Lower lobe of right lung (tissue), 2 donors: ENCODE data around the gene HYI. TPM values are rescaled to one million over a fixed set of nuclear protein-coding genes. Genes with fewer than 3 reads are reported as not detected.

Experiments
- ATAC-seq, 2 donors: fragments of 200-7000 bp; cut with Tn5 transposase; one replicate each; pipeline ENCODE4 v1.9.1; 2020 to 2022; ENCODE audit warnings: mild to moderate bottlenecking in 2 of 2, moderate library complexity in 2 of 2
- DNase-seq: peaks from one replicate; pipeline ENCODE4 v3.0.0-alpha.2; 2020
- H3K27ac ChIP-seq: fragments of 200-600 bp; one replicate; pipeline ENCODE4 v1.8.0; 2022
- H3K27me3 ChIP-seq: fragments of 200-600 bp; one replicate; pipeline ENCODE4 v1.8.0; 2022; ENCODE audit warnings: low read depth
- H3K36me3 ChIP-seq: fragments of 200-600 bp; one replicate; pipeline ENCODE4 v1.8.0; 2022; ENCODE audit warnings: mild to moderate bottlenecking
- H3K4me1 ChIP-seq: fragments of 200-600 bp; one replicate; pipeline ENCODE4 v1.8.0; 2022
- H3K4me3 ChIP-seq: fragments of 200-600 bp; one replicate; pipeline ENCODE4 v1.8.0; 2022; ENCODE audit warnings: mild to moderate bottlenecking
- H3K9me3 ChIP-seq: fragments of 200-600 bp; one replicate; pipeline ENCODE4 v1.8.0; 2022
- intact Hi-C: fragments of 100-400 bp; cut with DNase I; formaldehyde crosslinking; loops from one replicate; pipeline ENCODE4 v1.11.0; 2022
- total RNA-seq: library from RNA; stranded (reverse); fragmentation: NEBNext Ultra II Directional; extraction: Animal tissue kit (Norgen Biotek cat#: 25700); gene quantifications from one replicate; pipeline ENCODE4 v1.2.1, GENCODE V29; 2021
- TF ChIP-seq, protein P1 (sequence below): fragments of 200-600 bp; IDR thresholded peaks from one replicate; pipeline ENCODE4 v1.8.0; 2022; ENCODE audit warnings: antibody characterized with exemption, mild to moderate bottlenecking
- donor health status: DM: no; HTN: yes; CAD: no; lungs with severe emphysema.

Gene HYI
- total RNA-seq, 1 donor from 2014 or later, result 67.7 TPM

DNA sequence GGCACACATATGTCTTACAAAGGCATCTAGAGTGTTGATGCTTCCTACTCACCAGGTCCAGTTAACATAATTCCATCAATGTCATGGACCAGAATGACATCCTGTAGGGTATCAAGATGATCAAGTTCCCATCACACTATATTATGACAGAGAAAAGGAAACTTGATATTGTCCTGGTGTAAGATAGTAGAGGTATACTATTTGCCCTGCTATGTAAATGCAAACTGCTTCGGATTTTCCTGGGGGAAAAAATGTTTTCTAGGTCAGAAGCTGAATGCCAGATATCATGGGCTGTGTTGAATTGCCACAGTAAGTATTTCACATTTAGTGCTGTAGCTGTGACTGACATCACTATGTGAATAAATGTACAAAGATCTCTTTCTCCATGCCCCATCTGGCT is 16.2 kb upstream of the HYI start:
- ATAC-seq, result no peak
- no peaks in the 10 kb centered on the region for H3K36me3 ChIP-seq
- DNase-seq, result no peak
- no peaks in the 10 kb centered on the region for H3K27me3 ChIP-seq
- no peak overlapping the region for H3K27ac ChIP-seq
- H3K9me3 ChIP-seq, result no peaks in the 10 kb centered on the region
- TF ChIP-seq, protein P1, sequence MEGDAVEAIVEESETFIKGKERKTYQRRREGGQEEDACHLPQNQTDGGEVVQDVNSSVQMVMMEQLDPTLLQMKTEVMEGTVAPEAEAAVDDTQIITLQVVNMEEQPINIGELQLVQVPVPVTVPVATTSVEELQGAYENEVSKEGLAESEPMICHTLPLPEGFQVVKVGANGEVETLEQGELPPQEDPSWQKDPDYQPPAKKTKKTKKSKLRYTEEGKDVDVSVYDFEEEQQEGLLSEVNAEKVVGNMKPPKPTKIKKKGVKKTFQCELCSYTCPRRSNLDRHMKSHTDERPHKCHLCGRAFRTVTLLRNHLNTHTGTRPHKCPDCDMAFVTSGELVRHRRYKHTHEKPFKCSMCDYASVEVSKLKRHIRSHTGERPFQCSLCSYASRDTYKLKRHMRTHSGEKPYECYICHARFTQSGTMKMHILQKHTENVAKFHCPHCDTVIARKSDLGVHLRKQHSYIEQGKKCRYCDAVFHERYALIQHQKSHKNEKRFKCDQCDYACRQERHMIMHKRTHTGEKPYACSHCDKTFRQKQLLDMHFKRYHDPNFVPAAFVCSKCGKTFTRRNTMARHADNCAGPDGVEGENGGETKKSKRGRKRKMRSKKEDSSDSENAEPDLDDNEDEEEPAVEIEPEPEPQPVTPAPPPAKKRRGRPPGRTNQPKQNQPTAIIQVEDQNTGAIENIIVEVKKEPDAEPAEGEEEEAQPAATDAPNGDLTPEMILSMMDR, result no peak
- H3K4me1 ChIP-seq, result no peaks in the 10 kb centered on the region
- intact Hi-C loops, result no loop called here
- H3K4me3 ChIP-seq, result no peak overlapping the region

DNA sequence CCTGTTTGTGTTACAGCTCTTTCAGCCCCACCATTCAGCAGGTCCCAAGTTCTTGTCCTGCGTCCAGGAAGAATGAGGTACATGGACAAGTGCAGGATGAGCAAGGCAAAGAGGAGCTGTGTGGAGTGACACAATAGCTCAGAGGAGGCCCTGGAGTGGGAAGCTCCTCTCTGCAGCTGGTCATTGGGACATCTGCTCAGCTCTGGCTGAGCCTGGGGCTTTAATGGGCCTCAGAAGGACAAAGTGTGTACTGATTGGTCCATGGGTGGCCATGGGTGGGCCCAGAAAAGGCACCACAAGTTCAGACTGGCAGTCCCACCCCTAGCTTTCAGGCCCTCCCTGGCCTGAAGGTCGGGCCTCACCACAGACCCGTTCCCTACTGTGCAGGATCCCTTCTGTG is 14.7 kb upstream of the HYI start:
- Histone ChIP-seq H3K27ac (no peak overlapping the region), H3K9me3 (no peaks in the 10 kb centered on the region), H3K36me3 (no peaks in the 10 kb centered on the region), H3K27me3 (no peaks in the 10 kb centered on the region), H3K4me1 (no peaks in the 10 kb centered on the region), H3K4me3 (no peak overlapping the region)
- ATAC-seq, result no peak
- intact Hi-C loops, result no loop called here
- TF ChIP-seq, protein P1, result no peak
- no peak for DNase-seq

DNA sequence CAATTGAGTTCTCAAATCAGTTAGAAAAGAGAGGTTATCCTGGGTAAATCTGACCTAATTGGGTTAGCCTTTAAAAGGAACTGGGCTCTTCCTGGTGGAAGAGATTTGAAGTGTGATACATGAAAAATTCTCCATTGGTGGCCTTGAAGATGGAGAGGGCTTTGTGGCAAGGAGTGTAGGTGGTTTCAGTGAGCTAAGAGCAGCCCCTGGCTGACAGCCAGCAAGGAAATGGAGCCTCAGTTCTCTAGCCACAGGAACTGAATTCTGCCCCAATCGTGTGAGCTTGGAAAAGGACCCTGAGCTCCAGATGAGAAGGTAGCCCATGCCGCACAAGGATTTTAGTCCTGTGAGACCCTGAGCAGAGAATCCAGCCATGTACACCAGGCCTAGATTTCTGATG is 12.7 kb upstream of the HYI start:
- Histone ChIP-seq H3K36me3 (no peaks in the 10 kb centered on the region), H3K4me3 (no peak overlapping the region), H3K27ac (no peak overlapping the region), H3K9me3 (no peaks in the 10 kb centered on the region), H3K4me1 (no peaks in the 10 kb centered on the region), H3K27me3 (no peaks in the 10 kb centered on the region)
- intact Hi-C loops, result no loop called here
- no peak for DNase-seq
- no peak for ATAC-seq
- TF ChIP-seq, protein P1, result no peak

DNA sequence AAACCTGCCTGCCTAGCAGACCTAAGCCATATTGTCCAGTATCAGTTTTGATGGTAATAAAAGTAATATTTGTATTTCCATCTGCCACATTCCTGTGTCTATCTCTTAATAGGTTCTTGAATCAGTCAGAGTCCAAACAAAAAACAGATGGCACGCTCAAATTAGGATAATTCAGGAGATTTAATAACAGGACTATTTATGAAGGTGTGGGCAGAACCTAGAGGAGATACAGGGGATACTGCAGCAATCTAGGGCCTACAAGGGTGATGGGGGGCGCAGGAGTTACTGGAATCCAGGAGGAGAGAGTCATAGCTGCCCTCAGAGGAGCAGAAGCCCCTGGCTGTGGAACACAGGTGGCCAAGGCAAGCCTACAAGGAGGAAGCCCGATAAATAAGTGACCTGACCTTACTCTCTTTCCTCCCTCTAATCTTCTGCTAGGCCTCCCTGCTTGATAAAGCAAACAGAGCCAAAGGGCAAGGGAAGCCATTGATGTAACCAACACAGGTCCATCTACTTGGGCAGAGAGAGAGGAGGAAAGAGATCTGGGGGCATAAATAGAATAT is 11.9 kb upstream of the HYI start:
- Histone ChIP-seq H3K27ac (no peak overlapping the region), H3K4me3 (no peak overlapping the region), H3K4me1 (no peaks in the 10 kb centered on the region), H3K36me3 (no peaks in the 10 kb centered on the region), H3K27me3 (no peaks in the 10 kb centered on the region), H3K9me3 (no peaks in the 10 kb centered on the region)
- ATAC-seq (no peak), DNase-seq (no peak)
- TF ChIP-seq, protein P1, result no peak
- intact Hi-C loops, result no loop called here

DNA sequence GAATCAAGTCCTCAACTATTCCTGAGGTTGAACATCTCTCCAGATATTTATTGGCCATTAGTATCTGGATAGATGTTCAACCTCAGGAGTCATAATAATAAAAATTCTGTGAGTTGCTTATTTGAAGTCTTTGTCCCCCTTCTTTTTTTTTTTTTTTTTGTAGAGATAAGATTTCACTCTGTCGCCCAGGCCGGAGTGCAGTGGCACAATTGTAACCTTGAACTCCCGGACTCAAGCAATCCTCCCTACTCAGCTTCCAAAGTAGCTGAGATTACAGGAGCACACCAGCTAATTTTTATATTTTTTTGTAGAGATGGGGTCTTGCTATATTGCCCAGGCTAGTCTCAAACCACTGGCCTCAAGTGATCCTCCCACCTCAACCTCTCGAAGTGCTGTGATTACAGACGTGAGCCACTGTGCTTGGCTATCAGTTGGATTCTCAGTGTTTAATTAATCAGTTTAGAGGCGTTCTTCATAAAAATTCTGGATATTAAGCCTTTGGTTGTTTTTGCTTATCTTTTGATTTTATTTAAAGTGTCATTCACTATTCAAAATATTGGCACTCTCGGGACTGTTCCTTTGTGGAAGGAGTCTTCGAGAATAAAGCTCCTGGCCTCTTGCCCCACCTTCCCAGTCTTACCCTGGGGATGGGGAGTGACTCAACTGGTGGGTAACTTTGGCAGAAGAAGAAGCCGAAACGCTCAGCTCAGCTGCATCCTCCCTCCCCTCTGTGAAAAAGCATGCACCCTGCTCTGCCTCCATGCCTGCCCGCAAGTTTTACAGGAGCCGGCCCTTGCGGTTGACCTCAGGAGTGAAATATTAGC is 11.2 kb upstream of the HYI start:
- TF ChIP-seq, protein P1, result no peak
- intact Hi-C loops, result no loop called here
- Histone ChIP-seq H3K4me1 (no peaks in the 10 kb centered on the region), H3K36me3 (no peaks in the 10 kb centered on the region), H3K4me3 (no peak overlapping the region), H3K9me3 (no peaks in the 10 kb centered on the region), H3K27ac (no peak overlapping the region), H3K27me3 (no peaks in the 10 kb centered on the region)
- ATAC-seq, result no peak
- no peak for DNase-seq
